Measurements from ENCODE around the gene CBX1. TPM values are rescaled to one million over a fixed set of nuclear protein-coding genes. Genes with fewer than 3 reads are reported as not detected.
A peak's percentile ranks its signal among the peaks of the same experiment; 100 is the strongest.

Gene CBX1
- total RNA-seq, 4 donors from 2014 or later: 3.7 to 28.3 (median 12.8) TPM

- peaks cover 18 to 35% (median 31%) of the 10 kb centered on the region in 4 donors for H3K4me1 ChIP-seq
- TF ChIP-seq POLR2A (IDR thresholded peaks at IDR 0.05) (peak; percentile 23), POLR2AphosphoS5 (IDR thresholded peaks at IDR 0.05) (peak in 1 of 3 donors; percentile 21), EP300 (IDR thresholded peaks at IDR 0.05; ENCODE audit: low read depth) (no peak), CTCF (IDR thresholded peaks at IDR 0.05) (no peak)
- WGBS, 2 donors (ENCODE audit: low coverage in 1 of 2): 53 to 75% methylated on average over 4 to 8 of the region's 8 CpGs
- no peak for DNase-seq
- no peaks in the 10 kb centered on the region for H3K9me3 ChIP-seq
- no peaks in the 10 kb centered on the region for H3K27me3 ChIP-seq
- no peaks in the 10 kb centered on the region for H3K36me3 ChIP-seq
- H3K4me3 ChIP-seq: no peak overlapping the region
- in situ Hi-C loops (cut with MboI; ENCODE audit: low pct_ligation_motif_present in 1 of 4, low pct_unique_long_range_greater_than_20kb in 1 of 4, low sequenced_read_pairs in 3 of 4): no loop called here
- intact Hi-C loops (cut with DNase I; ENCODE audit: low total_unique reads): no loop called here
- peak overlapping the region in 3 of 4 donors; percentile 58 to 98 (median 98) for H3K27ac ChIP-seq
Measured at GRCh38 chr17:48045316-48046001, 55.8 kb downstream of the CBX1 start.

GRCh38 chr17:48044851-48045250, 56.4 kb downstream of the CBX1 start:
- H3K27ac ChIP-seq: no peak overlapping the region
- no peak for TF ChIP-seq EP300 (IDR thresholded peaks at IDR 0.05; ENCODE audit: low read depth)
- no peak for TF ChIP-seq POLR2AphosphoS5 (IDR thresholded peaks at IDR 0.05)
- no peak for TF ChIP-seq CTCF (IDR thresholded peaks at IDR 0.05)
- no peak for TF ChIP-seq POLR2A (IDR thresholded peaks at IDR 0.05)

GRCh38 chr17:48043176-48043575, 58.1 kb downstream of the CBX1 start:
- Histone ChIP-seq H3K27ac (no peak overlapping the region), H3K36me3 (no peaks in the 10 kb centered on the region), H3K4me1 (peaks cover 12 to 22% (median 19%) of the 10 kb centered on the region in 4 donors), H3K27me3 (peaks cover 14% of the 10 kb centered on the region), H3K9me3 (no peaks in the 10 kb centered on the region), H3K4me3 (no peak overlapping the region)
- DNase-seq: no peak
- intact Hi-C loops (cut with DNase I; ENCODE audit: low total_unique reads) (no loop called here), in situ Hi-C loops (cut with MboI; ENCODE audit: low pct_ligation_motif_present in 1 of 4, low pct_unique_long_range_greater_than_20kb in 1 of 4, low sequenced_read_pairs in 3 of 4) (no loop called here)
- WGBS, 2 donors (ENCODE audit: low coverage in 1 of 2): 71 to 100% methylated on average over 1 to 2 of the region's 2 CpGs
- TF ChIP-seq CTCF (IDR thresholded peaks at IDR 0.05): no peak
- TF ChIP-seq POLR2AphosphoS5 (IDR thresholded peaks at IDR 0.05): no peak
- no peak for TF ChIP-seq POLR2A (IDR thresholded peaks at IDR 0.05)
- TF ChIP-seq EP300 (IDR thresholded peaks at IDR 0.05; ENCODE audit: low read depth): no peak

More at GRCh38 chr17:48044851-48045250, 56.4 kb downstream of the CBX1 start:
- Histone ChIP-seq H3K4me3 (no peak overlapping the region), H3K36me3 (no peaks in the 10 kb centered on the region), H3K4me1 (peaks cover 14 to 29% (median 25%) of the 10 kb centered on the region in 4 donors), H3K9me3 (no peaks in the 10 kb centered on the region), H3K27me3 (no peaks in the 10 kb centered on the region)
- in situ Hi-C loops (cut with MboI; ENCODE audit: low pct_ligation_motif_present in 1 of 4, low pct_unique_long_range_greater_than_20kb in 1 of 4, low sequenced_read_pairs in 3 of 4) (no loop called here), intact Hi-C loops (cut with DNase I; ENCODE audit: low total_unique reads) (no loop called here)
- WGBS, 2 donors (ENCODE audit: low coverage in 1 of 2): 67 to 89% methylated on average over 1 to 4 of the region's 4 CpGs
- DNase-seq: no peak

GRCh38 chr17:48038687-48039086, 62.6 kb downstream of the CBX1 start:
- peaks cover 38% of the 10 kb centered on the region for H3K27me3 ChIP-seq
- peaks cover 0 to 16% (median 7%) of the 10 kb centered on the region in 4 donors for H3K4me1 ChIP-seq
- in situ Hi-C loops (cut with MboI; ENCODE audit: low pct_ligation_motif_present in 1 of 4, low pct_unique_long_range_greater_than_20kb in 1 of 4, low sequenced_read_pairs in 3 of 4): loop anchor here in 1 of 4 donors (10.0 kb wide), 2 partner anchors 56 to 96 kb away; no protein-coding TSS in a partner anchor
- TF ChIP-seq CTCF (IDR thresholded peaks at IDR 0.05) (no peak), POLR2AphosphoS5 (IDR thresholded peaks at IDR 0.05) (no peak), POLR2A (IDR thresholded peaks at IDR 0.05) (no peak), EP300 (IDR thresholded peaks at IDR 0.05; ENCODE audit: low read depth) (no peak)
- intact Hi-C loops (cut with DNase I; ENCODE audit: low total_unique reads): no loop called here
- no peak overlapping the region for H3K4me3 ChIP-seq
- H3K27ac ChIP-seq: no peak overlapping the region
- 87 to 89% methylated on average over 2 of the region's 2 CpGs for WGBS, 2 donors (ENCODE audit: low coverage in 1 of 2)
- no peak for DNase-seq
- H3K9me3 ChIP-seq: no peaks in the 10 kb centered on the region
- no peaks in the 10 kb centered on the region for H3K36me3 ChIP-seq

Measured in transverse colon (tissue), 4 donors.